ENCODE measurements around the gene DSCAML1.

Gene DSCAML1

GRCh38 chr11:117418737-117419481, 378.1 kb downstream of the DSCAML1 start:
- no peak for TF ChIP-seq CTCF (IDR thresholded peaks at IDR 0.05; ENCODE audit: low read depth, low read length, missing control alignments)
- no peak overlapping the region for H3K4me3 ChIP-seq (replicated peaks; ENCODE audit: low read depth, low read length)
- no peak for DNase-seq (ENCODE audit: extremely low read depth, low read depth)

GRCh38 chr11:117417856-117418255, 379.2 kb downstream of the DSCAML1 start:
- DNase-seq (ENCODE audit: extremely low read depth, low read depth): no peak
- no peak for TF ChIP-seq CTCF (IDR thresholded peaks at IDR 0.05; ENCODE audit: low read depth, low read length, missing control alignments)
- no peak overlapping the region for H3K4me3 ChIP-seq (replicated peaks; ENCODE audit: low read depth, low read length)

- no peak for DNase-seq (ENCODE audit: extremely low read depth, low read depth)
- H3K4me3 ChIP-seq (replicated peaks; ENCODE audit: low read depth, low read length): no peak overlapping the region
- TF ChIP-seq CTCF (IDR thresholded peaks at IDR 0.05; ENCODE audit: low read depth, low read length, missing control alignments): no peak
Measured at GRCh38 chr11:117417342-117417741, 379.7 kb downstream of the DSCAML1 start.

DNA sequence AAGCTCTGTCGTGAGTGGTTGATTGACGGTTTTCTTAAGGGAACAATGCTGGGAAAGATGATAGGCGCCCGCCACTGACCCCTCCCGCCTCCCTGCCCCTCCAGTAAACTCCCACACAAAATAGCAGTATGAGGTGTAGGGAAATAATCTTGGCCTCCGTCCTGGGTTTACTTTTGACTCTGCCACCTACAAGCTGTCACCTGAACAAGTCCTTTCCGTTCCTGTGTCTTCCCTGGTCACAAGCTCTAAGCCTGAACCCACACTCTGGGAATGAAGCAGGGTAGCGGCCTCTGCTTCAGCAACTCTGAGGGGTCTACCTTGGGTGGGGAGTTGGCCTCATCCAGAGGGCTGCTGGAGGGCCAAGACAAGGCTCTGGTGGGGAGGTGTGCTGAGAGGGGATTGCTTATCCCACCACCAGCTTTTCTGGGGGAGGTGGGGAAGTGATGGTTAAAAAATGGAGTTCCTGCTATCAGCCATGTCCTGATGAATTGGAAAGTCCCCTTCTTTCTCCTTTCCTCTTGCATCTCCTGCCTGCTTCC, 381.6 kb downstream of the DSCAML1 start:
- no peak for TF ChIP-seq CTCF (IDR thresholded peaks at IDR 0.05; ENCODE audit: low read depth, low read length, missing control alignments)
- H3K4me3 ChIP-seq (replicated peaks; ENCODE audit: low read depth, low read length): no peak overlapping the region
- no peak for DNase-seq (ENCODE audit: extremely low read depth, low read depth)

DNA sequence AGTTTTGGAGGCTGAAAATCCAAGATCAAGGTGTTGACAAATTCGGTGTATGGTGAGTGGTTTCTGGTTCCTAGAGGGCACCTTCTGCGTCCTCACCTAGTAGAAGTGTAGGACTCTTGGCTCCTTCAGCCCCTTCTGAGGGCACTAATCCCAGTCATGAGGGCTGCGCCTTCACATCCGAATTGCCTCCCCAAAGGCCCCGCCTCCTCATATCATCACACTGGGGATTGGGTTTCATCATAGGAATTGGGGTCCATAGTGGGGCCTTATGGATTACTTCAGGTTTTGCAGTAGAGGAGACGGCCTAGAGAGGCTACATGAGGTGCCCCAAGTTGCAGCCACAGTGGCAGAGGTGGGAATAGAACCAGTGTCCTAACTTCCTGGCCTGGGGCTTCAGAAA, 382.3 kb downstream of the DSCAML1 start:
- TF ChIP-seq CTCF (IDR thresholded peaks at IDR 0.05; ENCODE audit: low read depth, low read length, missing control alignments): no peak
- no peak for DNase-seq (ENCODE audit: extremely low read depth, low read depth)
- no peak overlapping the region for H3K4me3 ChIP-seq (replicated peaks; ENCODE audit: low read depth, low read length)

DNA sequence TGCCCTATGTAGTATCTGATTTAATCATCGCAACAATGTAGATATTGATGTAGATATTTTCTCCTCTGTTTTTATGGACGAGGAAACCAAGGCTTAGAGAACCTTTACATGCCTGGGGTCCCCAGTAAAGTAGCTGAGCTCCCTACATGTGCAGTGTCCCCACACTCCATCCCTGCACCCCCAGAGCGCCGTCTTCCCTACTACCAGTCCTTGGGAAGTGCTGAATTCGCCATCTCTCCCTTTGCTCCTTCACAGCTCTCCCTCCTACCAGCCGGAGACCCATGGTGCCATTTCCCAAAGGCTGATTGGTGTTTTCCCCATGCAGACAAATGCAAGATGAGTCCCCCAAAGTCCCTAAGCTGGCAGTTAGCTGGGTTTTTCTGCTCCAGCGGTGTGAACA, 383.4 kb downstream of the DSCAML1 start:
- TF ChIP-seq CTCF (IDR thresholded peaks at IDR 0.05; ENCODE audit: low read depth, low read length, missing control alignments): no peak
- no peak for DNase-seq (ENCODE audit: extremely low read depth, low read depth)
- H3K4me3 ChIP-seq (replicated peaks; ENCODE audit: low read depth, low read length): no peak overlapping the region
